Activated CD8-positive, alpha-beta T cell treated with anti-CD3 and anti-CD28 coated beads, Interleukin-2, amount 10 ng/mL, durations not matched to agents 7 days and 5 days (primary cell): ENCODE measurements around the gene TRMT10B. TPM values are rescaled to one million over a fixed set of nuclear protein-coding genes. Genes with fewer than 3 reads are reported as not detected.

Source experiments
- ATAC-seq: fragments of 150-1000 bp; cut with Tn5 transposase; one replicate; pipeline ENCODE4 v1.10.0; 2021; ENCODE audit warnings: moderate library complexity
- CTCF ChIA-PET: fragments of 350-600 bp; sonication (Branson Sonifier 250); formaldehyde crosslinking; loops from one replicate; lab custom pipeline; 2021; ENCODE audit warnings: antibody characterized with exemption; lab: Charles Lee
- POLR2A ChIA-PET: fragments of 350-600 bp; sonication (Branson Sonifier 250); formaldehyde crosslinking; loops from one replicate; lab custom pipeline; 2021; ENCODE audit warnings: antibody characterized with exemption; lab: Charles Lee
- DNase-seq: peaks from one replicate; pipeline ENCODE4 v3.0.0-alpha.2; 2020
- H3K27ac Mint-ChIP-seq: one replicate; pipeline ENCODE4 v1.8.0; 2021; ENCODE audit warnings: mild to moderate bottlenecking, mixed read lengths
- H3K27me3 Mint-ChIP-seq: one replicate; pipeline ENCODE4 v1.8.0; 2021; ENCODE audit warnings: low read depth, mixed read lengths
- H3K36me3 Mint-ChIP-seq: one replicate; pipeline ENCODE4 v1.8.0; 2021; ENCODE audit warnings: low read depth, mixed read lengths
- H3K4me1 Mint-ChIP-seq: one replicate; pipeline ENCODE4 v1.8.0; 2021; ENCODE audit warnings: low read depth, mixed read lengths
- H3K4me3 Mint-ChIP-seq: one replicate; pipeline ENCODE4 v1.8.0; 2021; ENCODE audit warnings: mild to moderate bottlenecking, mixed read lengths
- H3K9me3 Mint-ChIP-seq: one replicate; pipeline ENCODE4 v1.8.0; 2022; ENCODE audit warnings: mixed read lengths; ENCODE audit not compliant: insufficient read depth
- total RNA-seq, 2 experiments: library from RNA; stranded (reverse); gene quantifications; one replicate each; pipeline ENCODE4 v1.2.3, GENCODE V29; 2021

TRMT10B gene
- total RNA-seq = 10 to 100 TPM; 11.4 to 12.9 TPM

DNA sequence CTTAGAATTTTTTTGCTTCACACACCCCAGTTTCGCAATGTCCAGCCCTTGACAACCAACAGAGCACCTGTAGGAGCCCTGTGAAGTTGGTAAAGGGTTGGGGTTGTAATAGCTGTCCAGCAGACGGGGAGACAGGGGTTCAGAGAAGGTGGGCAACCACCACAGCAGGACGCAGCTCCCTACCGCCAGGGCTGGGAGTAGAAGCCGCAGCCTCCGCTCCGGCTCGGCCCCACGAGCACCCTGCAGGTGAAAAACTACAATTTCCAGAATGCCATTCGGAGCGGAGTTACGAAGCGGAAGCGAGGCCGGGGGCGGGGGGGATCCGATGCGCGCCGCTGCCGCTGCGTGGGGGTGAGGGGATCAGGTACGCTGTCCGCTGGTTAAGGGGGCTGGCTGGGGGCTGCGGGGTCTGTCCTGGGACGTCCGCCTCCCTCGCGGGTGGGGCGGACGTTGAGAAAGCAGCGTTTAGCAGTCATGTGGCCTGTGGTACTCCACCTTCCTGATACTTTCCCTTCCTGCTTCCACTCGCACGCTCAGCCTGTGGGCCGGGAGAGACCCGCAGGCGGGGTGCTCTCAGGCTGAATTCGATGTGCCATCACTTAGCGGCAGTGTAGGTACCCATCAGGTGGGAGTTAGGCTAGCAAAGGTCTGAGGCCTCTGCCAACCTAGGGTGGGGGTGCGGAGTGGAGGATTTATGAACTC, at the start of gene TRMT10B:
Gene TRMT10B (plus strand): TSS at position 317 of the 702 bp plus-strand sequence. CDS start 8,127 bp downstream, outside the sequence.
- no peaks in the 10 kb centered on the region for H3K9me3 Mint-ChIP-seq
- CTCF ChIA-PET = interaction anchor here (1.0 to 1.2 kb wide), 2 partner anchors 19 to 21 kb away, joined by 3 read pairs; no protein-coding TSS in a partner anchor
- POLR2A ChIA-PET = interaction anchor here (1.9 kb wide), 1 partner anchor 31 kb away, joined by 8 read pairs; the partner anchor contains the start of gene EXOSC3
- peak within 1 kb of the TSS; percentile 97 for H3K4me3 Mint-ChIP-seq
- peak; percentile 77 for DNase-seq
- no peaks in the 10 kb centered on the region for H3K27me3 Mint-ChIP-seq
- ATAC-seq = peak; percentile 91
- peaks cover 33% of the 10 kb centered on the region for H3K4me1 Mint-ChIP-seq
- peak within 1 kb of the TSS; percentile 93 for H3K27ac Mint-ChIP-seq
- peaks cover 4% of the 10 kb centered on the region for H3K36me3 Mint-ChIP-seq

- no peak for ATAC-seq
- H3K27me3 Mint-ChIP-seq = peaks cover 29% of the 10 kb centered on the region
Measured at GRCh38 chr9:37705787-37706186, 47.8 kb upstream of the TRMT10B start.

DNA sequence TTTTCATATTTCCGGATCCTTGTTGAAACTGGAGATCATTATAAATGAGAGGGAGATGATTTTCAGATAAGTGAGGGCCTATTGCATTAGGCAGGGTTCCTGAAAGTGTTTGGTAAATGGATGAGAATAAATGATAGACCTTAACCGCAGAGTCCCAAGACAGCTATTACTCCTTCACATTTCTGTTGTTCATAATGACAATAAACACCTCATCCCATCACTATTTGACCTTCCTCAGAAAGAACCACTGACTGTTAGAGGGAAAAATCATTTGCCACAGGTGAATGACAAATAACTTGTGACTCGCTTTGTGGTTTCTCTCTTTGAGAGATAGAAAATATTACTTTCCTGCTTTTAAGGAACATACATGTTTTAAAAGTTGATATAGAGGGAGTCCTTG, 47.3 kb upstream of the TRMT10B start:
- H3K27ac Mint-ChIP-seq = no peak overlapping the region
- CTCF ChIA-PET = no interaction called here
- H3K27me3 Mint-ChIP-seq = peaks cover 27% of the 10 kb centered on the region

More at GRCh38 chr9:37705787-37706186, 47.8 kb upstream of the TRMT10B start:
- DNase-seq = no peak
- Mint-ChIP-seq H3K4me1 (peaks cover 3% of the 10 kb centered on the region), H3K27ac (no peak overlapping the region), H3K4me3 (no peak overlapping the region), H3K9me3 (no peaks in the 10 kb centered on the region), H3K36me3 (no peaks in the 10 kb centered on the region)
- ChIA-PET CTCF (no interaction called here), POLR2A (no interaction called here)

GRCh38 chr9:37707748-37708147, 45.9 kb upstream of the TRMT10B start:
- Mint-ChIP-seq H3K4me1 (peaks cover 3% of the 10 kb centered on the region), H3K9me3 (no peaks in the 10 kb centered on the region), H3K27ac (no peak overlapping the region), H3K36me3 (no peaks in the 10 kb centered on the region), H3K27me3 (peaks cover 17% of the 10 kb centered on the region), H3K4me3 (no peak overlapping the region)
- ATAC-seq = no peak
- POLR2A ChIA-PET = no interaction called here
- DNase-seq = no peak
- CTCF ChIA-PET = no interaction called here

More for the DNA sequence above, 47.3 kb upstream of the TRMT10B start:
- Mint-ChIP-seq H3K9me3 (no peaks in the 10 kb centered on the region), H3K36me3 (no peaks in the 10 kb centered on the region), H3K4me1 (peaks cover 3% of the 10 kb centered on the region), H3K4me3 (no peak overlapping the region)
- no peak for ATAC-seq
- no peak for DNase-seq
- POLR2A ChIA-PET = no interaction called here

- POLR2A ChIA-PET = no interaction called here
- Mint-ChIP-seq H3K36me3 (no peaks in the 10 kb centered on the region), H3K27me3 (peaks cover 21% of the 10 kb centered on the region), H3K4me1 (peaks cover 3% of the 10 kb centered on the region), H3K27ac (no peak overlapping the region), H3K9me3 (no peaks in the 10 kb centered on the region), H3K4me3 (no peak overlapping the region)
- CTCF ChIA-PET = no interaction called here
- ATAC-seq (no peak), DNase-seq (no peak)
Measured at GRCh38 chr9:37710046-37710445, 43.6 kb upstream of the TRMT10B start.

DNA sequence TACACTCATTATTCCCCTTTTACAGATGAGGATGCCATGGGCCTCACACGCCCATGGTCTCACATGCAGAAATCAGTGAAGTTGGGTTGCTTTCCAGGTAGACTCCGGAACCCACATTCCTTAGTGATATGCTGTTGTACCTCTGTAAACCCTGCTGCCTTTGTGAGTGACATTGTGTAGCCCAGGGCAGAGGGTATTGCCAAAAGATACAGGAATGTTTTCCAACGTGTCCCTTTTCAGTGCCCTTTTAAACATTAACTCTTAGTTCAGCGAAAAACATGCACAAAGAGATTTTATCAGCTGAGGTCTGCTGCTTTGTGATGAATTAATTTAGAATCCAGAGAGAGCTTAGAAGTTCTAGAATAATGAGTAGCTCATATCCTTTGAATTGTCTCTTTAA, 38.3 kb upstream of the TRMT10B start:
- CTCF ChIA-PET = no interaction called here
- H3K4me1 Mint-ChIP-seq = no peaks in the 10 kb centered on the region
- POLR2A ChIA-PET = no interaction called here
- no peaks in the 10 kb centered on the region for H3K9me3 Mint-ChIP-seq
- no peak for DNase-seq
- ATAC-seq = no peak
- H3K27ac Mint-ChIP-seq = no peak overlapping the region
- H3K36me3 Mint-ChIP-seq = no peaks in the 10 kb centered on the region
- H3K4me3 Mint-ChIP-seq = no peak overlapping the region
- peaks cover 14% of the 10 kb centered on the region for H3K27me3 Mint-ChIP-seq

GRCh38 chr9:37715991-37716505, 37.6 kb upstream of the TRMT10B start:
- CTCF ChIA-PET = no interaction called here

GRCh38 chr9:37719526-37719925, 34.1 kb upstream of the TRMT10B start:
- Mint-ChIP-seq H3K4me3 (no peak overlapping the region), H3K4me1 (no peaks in the 10 kb centered on the region), H3K36me3 (no peaks in the 10 kb centered on the region), H3K9me3 (no peaks in the 10 kb centered on the region), H3K27me3 (peaks cover 9% of the 10 kb centered on the region), H3K27ac (no peak overlapping the region)
- POLR2A ChIA-PET = no interaction called here
- ATAC-seq = no peak
- CTCF ChIA-PET = no interaction called here
- DNase-seq = no peak

More at GRCh38 chr9:37715991-37716505, 37.6 kb upstream of the TRMT10B start:
- ATAC-seq (no peak), DNase-seq (no peak)
- H3K27me3 Mint-ChIP-seq = peaks cover 14% of the 10 kb centered on the region
- no peaks in the 10 kb centered on the region for H3K4me1 Mint-ChIP-seq
- H3K9me3 Mint-ChIP-seq = no peaks in the 10 kb centered on the region
- no peak overlapping the region for H3K27ac Mint-ChIP-seq
- H3K36me3 Mint-ChIP-seq = no peaks in the 10 kb centered on the region
- H3K4me3 Mint-ChIP-seq = no peak overlapping the region
- POLR2A ChIA-PET = no interaction called here

DNA sequence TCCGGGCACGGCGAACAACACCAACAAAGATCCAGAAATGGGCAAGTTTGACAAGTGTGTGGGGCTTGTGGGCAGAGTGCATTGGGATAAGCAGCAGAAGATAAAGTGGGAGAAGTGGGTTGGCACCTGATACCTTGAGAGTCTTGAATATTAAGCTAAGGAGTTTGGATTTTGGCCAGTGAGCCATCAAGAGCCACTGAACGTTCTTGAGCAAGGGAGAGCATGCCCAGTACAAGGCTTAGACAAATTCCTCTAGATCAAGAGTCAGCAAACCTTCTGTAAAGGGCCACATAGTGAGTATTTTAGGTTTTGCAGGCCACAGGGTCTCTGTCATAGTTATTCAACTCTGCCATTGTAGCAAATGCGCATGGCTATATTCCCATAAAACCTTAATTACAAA, 26.6 kb upstream of the TRMT10B start:
- H3K9me3 Mint-ChIP-seq = no peaks in the 10 kb centered on the region
- no peaks in the 10 kb centered on the region for H3K36me3 Mint-ChIP-seq
- CTCF ChIA-PET = no interaction called here
- no peak overlapping the region for H3K4me3 Mint-ChIP-seq
- DNase-seq = no peak
- peaks cover 5% of the 10 kb centered on the region for H3K27me3 Mint-ChIP-seq
- no peak for ATAC-seq
- H3K27ac Mint-ChIP-seq = no peak overlapping the region
- POLR2A ChIA-PET = no interaction called here
- no peaks in the 10 kb centered on the region for H3K4me1 Mint-ChIP-seq

GRCh38 chr9:37729499-37729898, 24.1 kb upstream of the TRMT10B start:
- DNase-seq (no peak), ATAC-seq (no peak)
- Mint-ChIP-seq H3K36me3 (no peaks in the 10 kb centered on the region), H3K9me3 (no peaks in the 10 kb centered on the region), H3K4me1 (no peaks in the 10 kb centered on the region), H3K27ac (no peak overlapping the region), H3K27me3 (peaks cover 10% of the 10 kb centered on the region), H3K4me3 (no peak overlapping the region)
- ChIA-PET CTCF (no interaction called here), POLR2A (no interaction called here)

GRCh38 chr9:37730256-37730655, 23.3 kb upstream of the TRMT10B start:
- Mint-ChIP-seq H3K27ac (no peak overlapping the region), H3K4me1 (no peaks in the 10 kb centered on the region), H3K36me3 (no peaks in the 10 kb centered on the region), H3K27me3 (peaks cover 13% of the 10 kb centered on the region), H3K9me3 (no peaks in the 10 kb centered on the region), H3K4me3 (no peak overlapping the region)
- CTCF ChIA-PET = no interaction called here
- ATAC-seq (no peak), DNase-seq (no peak)
- POLR2A ChIA-PET = no interaction called here

DNA sequence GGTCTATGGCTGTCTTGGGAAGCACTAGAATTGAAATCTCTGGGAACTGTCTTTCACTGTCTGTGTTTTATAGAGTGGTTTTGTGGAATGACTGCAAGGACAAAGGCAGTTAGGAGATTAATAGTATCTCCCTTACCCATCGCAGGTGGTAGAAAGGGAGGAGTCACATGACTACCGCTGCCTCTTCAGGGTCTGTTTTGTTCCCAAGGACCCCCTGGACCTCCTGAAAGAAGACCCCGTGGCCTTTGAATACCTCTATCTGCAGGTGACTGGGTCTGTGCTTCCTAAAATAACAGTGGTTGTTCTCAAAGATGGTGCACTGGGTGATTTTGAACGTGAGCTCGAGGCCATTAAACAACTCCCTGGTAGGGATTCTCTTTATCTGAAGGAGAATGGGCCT, 22.8 kb upstream of the TRMT10B start:
- no peak for ATAC-seq
- H3K27me3 Mint-ChIP-seq = peaks cover 13% of the 10 kb centered on the region
- no peak overlapping the region for H3K27ac Mint-ChIP-seq
- no peaks in the 10 kb centered on the region for H3K36me3 Mint-ChIP-seq
- ChIA-PET POLR2A (no interaction called here), CTCF (interaction anchor here (1.1 kb wide), 1 partner anchor 13 kb away, joined by 3 read pairs; no protein-coding TSS in a partner anchor)
- H3K4me3 Mint-ChIP-seq = no peak overlapping the region
- DNase-seq = no peak
- no peaks in the 10 kb centered on the region for H3K9me3 Mint-ChIP-seq
- no peaks in the 10 kb centered on the region for H3K4me1 Mint-ChIP-seq
